ENCODE measurements around the gene CHCHD6.
"Not testable (repeated sequence)": the region's sequence is repeated elsewhere in the genome, so short reads cannot be mapped to it uniquely, and the experiment has no call there.

The CHCHD6 gene

GRCh38 chr3:126768903-126769302 lies 64.9 kb downstream of the CHCHD6 start:
- no peak for TF ChIP-seq POLR2A (IDR thresholded peaks at IDR 0.05; ENCODE audit: low read length)
- no peak for TF ChIP-seq GATA1 (IDR thresholded peaks at IDR 0.05; ENCODE audit: low read depth, low read length)

DNA sequence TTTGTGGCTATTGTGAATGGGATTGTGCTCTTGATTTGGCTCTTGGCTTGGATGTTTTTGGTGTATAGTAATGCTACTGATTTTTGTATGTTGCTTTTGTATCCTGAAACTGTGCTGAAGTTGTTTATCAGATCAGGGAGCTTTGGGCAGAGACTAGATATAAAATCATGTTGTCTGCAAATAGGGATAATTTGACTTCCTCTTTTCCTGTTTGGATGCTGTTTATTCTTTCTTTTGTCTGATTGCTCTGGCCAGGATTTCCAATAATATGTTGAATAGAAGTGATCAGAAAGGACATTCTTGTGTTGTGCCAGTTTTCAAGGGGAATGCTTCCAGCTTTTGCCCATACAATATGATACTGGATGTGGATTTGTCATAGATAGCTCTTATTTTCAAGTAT lies 66.1 kb downstream of the CHCHD6 start:
- no peak for TF ChIP-seq POLR2A (IDR thresholded peaks at IDR 0.05; ENCODE audit: low read length)
- no peak for TF ChIP-seq GATA1 (IDR thresholded peaks at IDR 0.05; ENCODE audit: low read depth, low read length)
- no peak for DNase-seq

More at GRCh38 chr3:126768903-126769302, 64.9 kb downstream of the CHCHD6 start:
- DNase-seq = no peak

DNA sequence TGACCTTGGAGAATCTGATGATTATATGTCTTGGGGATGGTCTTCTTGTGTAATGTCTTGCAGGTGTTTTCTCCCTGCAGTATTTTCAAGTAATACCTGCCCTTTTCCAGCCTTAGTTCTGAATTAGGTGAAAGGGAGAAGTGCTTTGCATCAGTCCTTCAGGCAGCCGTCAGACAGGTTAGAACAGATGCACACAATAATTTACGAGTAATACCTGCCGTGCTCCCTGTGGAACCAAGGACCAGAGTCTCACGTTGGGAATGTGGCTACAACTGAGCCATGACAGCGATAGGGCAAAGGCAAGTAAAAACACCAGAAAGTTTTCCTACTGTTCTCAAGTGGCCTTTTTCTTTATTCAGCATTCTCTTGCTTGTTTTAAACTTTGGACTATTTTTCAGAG lies 69.1 kb downstream of the CHCHD6 start:
- DNase-seq = no peak
- no peak for TF ChIP-seq GATA1 (IDR thresholded peaks at IDR 0.05; ENCODE audit: low read depth, low read length)
- TF ChIP-seq POLR2A (IDR thresholded peaks at IDR 0.05; ENCODE audit: low read length) = no peak

DNA sequence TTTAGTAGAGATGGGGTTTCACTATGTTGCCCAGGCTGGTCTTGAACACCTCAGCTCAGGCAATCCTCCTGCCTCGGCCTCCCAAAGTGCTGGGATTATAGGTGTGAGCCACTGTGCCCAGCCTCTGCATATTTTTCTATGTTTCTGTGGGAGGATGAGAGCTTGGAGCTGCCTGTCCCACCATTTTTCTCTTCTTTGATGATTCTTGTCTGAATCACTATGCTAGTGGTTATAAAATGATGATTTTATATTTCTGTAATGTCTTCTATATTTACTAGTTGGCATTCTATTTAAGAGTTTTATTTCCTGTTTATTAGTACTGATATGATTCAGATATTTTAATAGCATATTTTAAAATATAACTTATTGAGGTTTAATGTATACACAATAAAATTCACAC lies 69.7 kb downstream of the CHCHD6 start:
- TF ChIP-seq GATA1 (IDR thresholded peaks at IDR 0.05; ENCODE audit: low read depth, low read length) = no peak
- no peak for TF ChIP-seq POLR2A (IDR thresholded peaks at IDR 0.05; ENCODE audit: low read length)

GRCh38 chr3:126777366-126777765 lies 73.3 kb downstream of the CHCHD6 start:
- no peak for TF ChIP-seq POLR2A (IDR thresholded peaks at IDR 0.05; ENCODE audit: low read length)
- TF ChIP-seq GATA1 (IDR thresholded peaks at IDR 0.05; ENCODE audit: low read depth, low read length) = no peak
- no peak for DNase-seq

More for the DNA sequence above, 69.7 kb downstream of the CHCHD6 start:
- no peak for DNase-seq

DNA sequence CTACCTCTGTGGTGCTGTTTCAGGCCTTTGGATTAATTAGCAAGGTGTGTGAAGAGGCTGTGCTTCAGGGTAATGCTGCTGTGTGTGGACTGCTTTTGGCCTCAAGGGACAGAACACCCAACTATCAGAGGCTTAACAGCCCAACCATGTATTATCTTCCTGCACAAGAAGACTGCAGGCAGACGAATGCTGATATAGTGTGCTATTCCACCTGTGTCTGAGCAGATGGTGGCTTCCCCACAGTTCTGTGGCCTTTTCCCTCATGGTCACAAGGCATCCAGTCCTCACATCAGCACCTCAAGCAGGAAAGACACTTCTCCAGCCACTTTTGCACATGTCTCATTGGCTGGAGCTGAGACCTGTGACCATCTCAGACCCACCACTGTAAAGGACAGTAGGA lies 76.6 kb downstream of the CHCHD6 start:
- TF ChIP-seq POLR2A (IDR thresholded peaks at IDR 0.05; ENCODE audit: low read length) (no peak), GATA1 (IDR thresholded peaks at IDR 0.05; ENCODE audit: low read depth, low read length) (no peak)
- DNase-seq = peak in 1 of 2 experiments; percentile 29

GRCh38 chr3:126781406-126781805 lies 77.4 kb downstream of the CHCHD6 start:
- DNase-seq = no peak
- TF ChIP-seq GATA1 (IDR thresholded peaks at IDR 0.05; ENCODE audit: low read depth, low read length) = no peak
- TF ChIP-seq POLR2A (IDR thresholded peaks at IDR 0.05; ENCODE audit: low read length) = no peak

GRCh38 chr3:126781889-126782491 lies 78.0 kb downstream of the CHCHD6 start:
- DNase-seq = no peak
- TF ChIP-seq POLR2A (IDR thresholded peaks at IDR 0.05; ENCODE audit: low read length) (no peak), GATA1 (IDR thresholded peaks at IDR 0.05; ENCODE audit: low read depth, low read length) (no peak)

DNA sequence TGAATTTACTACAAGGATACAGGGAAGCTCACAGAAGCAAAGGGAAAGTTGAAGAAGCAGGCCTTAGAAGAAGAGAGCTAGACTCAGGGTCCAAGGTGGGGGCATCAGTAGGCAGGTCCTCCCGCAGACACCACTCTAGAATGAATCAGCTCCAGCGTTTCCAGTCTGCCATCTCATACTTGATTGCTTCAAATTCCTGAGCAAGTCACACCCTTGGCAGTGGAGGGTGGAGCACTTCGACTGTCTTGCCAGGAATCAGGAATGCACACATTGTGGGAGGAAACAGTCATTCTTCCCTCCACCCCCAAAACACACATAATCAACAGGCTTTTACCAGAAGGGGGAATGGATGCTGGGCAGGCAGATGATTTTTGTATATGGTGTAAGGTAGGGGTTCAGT lies 78.5 kb downstream of the CHCHD6 start:
- no peak for DNase-seq
- no peak for TF ChIP-seq POLR2A (IDR thresholded peaks at IDR 0.05; ENCODE audit: low read length)
- no peak for TF ChIP-seq GATA1 (IDR thresholded peaks at IDR 0.05; ENCODE audit: low read depth, low read length)

- TF ChIP-seq GATA1 (IDR thresholded peaks at IDR 0.05; ENCODE audit: low read depth, low read length) = no peak
- TF ChIP-seq POLR2A (IDR thresholded peaks at IDR 0.05; ENCODE audit: low read length) = no peak
Observed at GRCh38 chr3:126784254-126784653, 80.2 kb downstream of the CHCHD6 start.

DNA sequence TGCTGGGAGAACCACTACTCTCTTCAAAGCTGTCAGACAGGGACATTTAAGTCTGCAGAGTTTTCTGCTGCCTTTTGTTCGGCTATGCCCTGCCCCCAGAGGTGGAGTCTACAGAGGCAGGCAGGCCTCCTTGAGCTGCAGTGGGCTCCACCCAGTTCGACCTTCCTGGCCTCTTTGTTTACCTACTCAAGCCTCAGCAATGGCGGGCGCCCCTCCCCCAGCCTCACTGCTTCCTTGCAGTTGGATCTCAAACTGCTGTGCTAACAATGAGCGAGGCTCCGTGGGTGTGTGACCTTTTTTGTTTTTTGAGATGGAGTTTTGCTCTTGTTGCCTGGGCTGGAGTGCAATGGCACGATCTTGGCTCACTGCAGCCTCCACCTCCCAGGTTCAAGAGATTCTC lies 87.3 kb downstream of the CHCHD6 start:
- not testable (repeated sequence) for DNase-seq

More at GRCh38 chr3:126784254-126784653, 80.2 kb downstream of the CHCHD6 start:
- no peak for DNase-seq

GRCh38 chr3:126792998-126793397 lies 89.0 kb downstream of the CHCHD6 start:
- TF ChIP-seq GATA1 (IDR thresholded peaks at IDR 0.05; ENCODE audit: low read depth, low read length) (no peak), POLR2A (IDR thresholded peaks at IDR 0.05; ENCODE audit: low read length) (no peak)
- no peak for DNase-seq

DNA sequence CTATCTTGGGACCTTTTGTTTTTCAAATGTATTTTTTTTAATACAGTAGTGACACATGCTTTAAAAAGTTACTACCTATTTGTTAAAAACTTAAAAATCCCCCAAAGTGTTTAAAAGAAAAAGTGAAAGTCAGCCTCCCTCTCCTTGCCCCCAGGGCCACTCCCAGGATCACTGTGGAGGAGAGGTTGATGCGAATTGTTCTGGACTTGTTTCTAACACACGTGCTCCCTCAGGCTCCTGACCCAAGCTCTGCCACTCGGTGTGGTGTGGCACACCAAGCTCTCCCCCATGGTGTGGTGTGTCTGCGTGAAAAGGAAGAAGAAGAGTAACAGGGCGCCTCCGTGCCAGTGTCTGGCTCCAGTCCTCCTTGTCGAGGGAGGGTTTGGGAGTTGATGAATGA lies 93.5 kb downstream of the CHCHD6 start:
- DNase-seq = no peak
- no peak for TF ChIP-seq POLR2A (IDR thresholded peaks at IDR 0.05; ENCODE audit: low read length)
- no peak for TF ChIP-seq GATA1 (IDR thresholded peaks at IDR 0.05; ENCODE audit: low read depth, low read length)

DNA sequence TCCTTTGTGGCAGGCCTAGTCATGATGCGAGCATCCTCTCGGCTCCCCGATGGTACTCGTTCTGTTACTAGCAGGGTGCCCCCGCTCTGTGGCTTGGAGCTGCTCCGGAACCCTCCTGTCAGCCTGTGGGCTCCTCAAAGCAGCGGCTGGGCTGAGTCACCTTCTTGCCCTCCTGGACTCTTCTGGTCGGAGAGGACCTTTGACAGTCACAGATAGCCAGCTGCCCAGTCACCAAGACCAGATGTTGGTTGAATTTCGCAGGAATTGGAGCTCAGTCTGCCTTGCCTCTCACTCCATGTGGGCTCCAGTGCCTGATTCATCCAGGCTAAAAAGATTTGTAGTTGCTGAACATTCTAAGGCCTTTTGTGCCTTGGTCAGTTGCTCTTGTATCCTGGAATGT lies 94.5 kb downstream of the CHCHD6 start:
- DNase-seq = no peak
- TF ChIP-seq POLR2A (IDR thresholded peaks at IDR 0.05; ENCODE audit: low read length) (no peak), GATA1 (IDR thresholded peaks at IDR 0.05; ENCODE audit: low read depth, low read length) (no peak)

DNA sequence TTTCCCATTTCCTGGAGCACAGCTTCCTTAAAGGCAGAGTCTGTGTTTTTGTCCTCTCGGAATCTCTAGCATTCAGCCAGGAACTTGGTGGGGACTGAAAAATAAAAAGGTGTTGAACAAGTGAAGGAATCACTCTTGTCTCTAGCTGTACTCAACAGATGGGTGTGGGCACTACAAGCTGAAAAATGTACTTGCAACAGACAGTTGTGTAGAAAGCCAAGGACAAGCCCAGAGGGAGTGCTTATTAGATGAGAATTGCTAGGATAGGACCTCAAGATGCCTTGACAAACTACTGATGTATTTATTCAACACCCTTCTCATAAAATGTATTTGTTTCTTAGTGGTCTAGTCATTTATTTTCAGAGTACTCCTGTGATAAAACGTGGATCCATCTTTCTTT lies 95.1 kb downstream of the CHCHD6 start:
- DNase-seq = no peak
- no peak for TF ChIP-seq GATA1 (IDR thresholded peaks at IDR 0.05; ENCODE audit: low read depth, low read length)
- no peak for TF ChIP-seq POLR2A (IDR thresholded peaks at IDR 0.05; ENCODE audit: low read length)

GRCh38 chr3:126801312-126801711 lies 97.3 kb downstream of the CHCHD6 start:
- DNase-seq = not testable (repeated sequence)

All from erythroblast (primary cell).